ENCODE results near the gene C1orf210.

Gene C1orf210

DNA sequence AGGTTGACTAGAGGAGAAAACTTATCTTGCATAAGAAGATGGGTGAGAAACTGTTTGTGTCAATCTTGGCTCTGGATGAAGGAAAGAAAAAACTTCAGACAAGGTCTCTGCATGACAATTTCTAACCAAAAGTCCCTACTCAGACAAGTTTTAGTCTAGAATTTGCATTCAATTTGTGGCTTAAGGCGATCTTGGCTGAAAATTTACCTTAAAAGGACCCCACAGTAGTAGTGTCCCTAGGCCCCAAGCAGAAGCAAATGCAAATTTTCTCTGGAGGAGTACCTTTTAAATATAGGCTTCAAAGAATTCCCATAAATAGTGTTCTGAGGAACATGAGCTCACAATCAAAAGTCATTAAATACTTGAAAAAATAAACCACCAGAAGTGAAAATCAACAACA is 33.2 kb downstream of the C1orf210 start:
- no peak overlapping the region for H3K27ac ChIP-seq (ENCODE audit: low read depth, low read length)

GRCh38 chr1:43251024-43251423 is 34.4 kb downstream of the C1orf210 start:
- Histone ChIP-seq H3K4me1 (ENCODE audit: insufficient read depth, low read length) (no peaks in the 10 kb centered on the region), H3K27ac (ENCODE audit: low read depth, low read length) (no peak overlapping the region), H3K9ac (ENCODE audit: low read length) (no peak overlapping the region), H3K36me3 (ENCODE audit: insufficient read depth, low read length) (no peaks in the 10 kb centered on the region), H3K27me3 (ENCODE audit: control insufficient read depth in 1 of 2, insufficient read depth in 2 of 2, low read length in 2 of 2) (no peaks in the 10 kb centered on the region), H3K4me3 (ENCODE audit: low read depth in 1 of 2, low read length in 2 of 2) (no peak overlapping the region), H3K9me3 (ENCODE audit: low read length) (no peaks in the 10 kb centered on the region)

More for the DNA sequence above, 33.2 kb downstream of the C1orf210 start:
- H3K4me3 ChIP-seq (ENCODE audit: low read depth in 1 of 2, low read length in 2 of 2) = no peak overlapping the region
- no peaks in the 10 kb centered on the region for H3K27me3 ChIP-seq (ENCODE audit: control insufficient read depth in 1 of 2, insufficient read depth in 2 of 2, low read length in 2 of 2)
- H3K4me1 ChIP-seq (ENCODE audit: insufficient read depth, low read length) = no peaks in the 10 kb centered on the region
- H3K36me3 ChIP-seq (ENCODE audit: insufficient read depth, low read length) = no peaks in the 10 kb centered on the region
- H3K9me3 ChIP-seq (ENCODE audit: low read length) = no peaks in the 10 kb centered on the region
- H3K9ac ChIP-seq (ENCODE audit: low read length) = no peak overlapping the region

- no peaks in the 10 kb centered on the region for H3K9me3 ChIP-seq (ENCODE audit: low read length)
- H3K4me3 ChIP-seq (ENCODE audit: low read depth in 1 of 2, low read length in 2 of 2) = no peak overlapping the region
- no peak overlapping the region for H3K27ac ChIP-seq (ENCODE audit: low read depth, low read length)
- no peaks in the 10 kb centered on the region for H3K36me3 ChIP-seq (ENCODE audit: insufficient read depth, low read length)
- no peaks in the 10 kb centered on the region for H3K4me1 ChIP-seq (ENCODE audit: insufficient read depth, low read length)
- no peaks in the 10 kb centered on the region for H3K27me3 ChIP-seq (ENCODE audit: control insufficient read depth in 1 of 2, insufficient read depth in 2 of 2, low read length in 2 of 2)
- no peak overlapping the region for H3K9ac ChIP-seq (ENCODE audit: low read length)
These were observed 35.0 kb downstream of the C1orf210 start for GRCh38 chr1:43250351-43250761.

DNA sequence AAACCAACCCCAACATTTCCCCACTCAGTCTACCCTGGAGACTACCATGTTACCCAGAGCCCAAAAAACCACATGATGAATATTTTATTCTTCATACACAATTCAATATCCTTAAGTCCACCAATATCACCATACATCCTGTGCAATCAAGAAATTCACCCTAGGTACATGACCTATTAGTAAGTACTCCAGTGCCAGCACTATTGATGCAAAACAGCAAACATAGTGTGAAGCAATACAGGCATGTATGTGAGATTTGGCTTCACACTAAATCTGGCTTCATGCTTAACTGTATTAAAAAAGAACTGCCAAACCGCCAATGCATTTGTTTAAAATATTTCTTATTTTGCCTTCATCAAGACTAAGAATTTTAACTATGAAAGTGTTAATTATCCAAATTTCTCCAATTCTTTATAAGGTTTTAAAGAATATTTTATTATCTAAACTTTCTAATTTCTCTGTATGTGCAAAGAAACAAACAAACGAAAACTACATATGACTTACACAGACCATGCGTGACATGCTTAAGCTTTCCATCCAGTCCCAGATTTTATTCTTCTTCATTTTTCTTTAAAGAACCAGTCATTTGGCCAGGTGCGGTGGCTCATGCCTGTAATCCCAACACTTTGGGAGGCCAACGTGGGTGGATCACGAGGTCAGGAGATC is 38.0 kb downstream of the C1orf210 start:
- no peaks in the 10 kb centered on the region for H3K4me1 ChIP-seq (ENCODE audit: insufficient read depth, low read length)
- H3K9ac ChIP-seq (ENCODE audit: low read length) = no peak overlapping the region
- H3K36me3 ChIP-seq (ENCODE audit: insufficient read depth, low read length) = no peaks in the 10 kb centered on the region
- no peaks in the 10 kb centered on the region for H3K27me3 ChIP-seq (ENCODE audit: control insufficient read depth in 1 of 2, insufficient read depth in 2 of 2, low read length in 2 of 2)
- H3K9me3 ChIP-seq (ENCODE audit: low read length) = no peaks in the 10 kb centered on the region
- H3K27ac ChIP-seq (ENCODE audit: low read depth, low read length) = no peak overlapping the region
- H3K4me3 ChIP-seq (ENCODE audit: low read depth in 1 of 2, low read length in 2 of 2) = no peak overlapping the region

GRCh38 chr1:43246466-43247213 is 38.7 kb downstream of the C1orf210 start:
- Histone ChIP-seq H3K27me3 (ENCODE audit: control insufficient read depth in 1 of 2, insufficient read depth in 2 of 2, low read length in 2 of 2) (no peaks in the 10 kb centered on the region), H3K27ac (ENCODE audit: low read depth, low read length) (no peak overlapping the region), H3K9me3 (ENCODE audit: low read length) (no peaks in the 10 kb centered on the region), H3K4me3 (ENCODE audit: low read depth in 1 of 2, low read length in 2 of 2) (no peak overlapping the region), H3K9ac (ENCODE audit: low read length) (no peak overlapping the region), H3K36me3 (ENCODE audit: insufficient read depth, low read length) (no peaks in the 10 kb centered on the region), H3K4me1 (ENCODE audit: insufficient read depth, low read length) (no peaks in the 10 kb centered on the region)

- Histone ChIP-seq H3K9ac (ENCODE audit: low read length) (no peak overlapping the region), H3K9me3 (ENCODE audit: low read length) (no peaks in the 10 kb centered on the region), H3K4me1 (ENCODE audit: insufficient read depth, low read length) (no peaks in the 10 kb centered on the region), H3K27ac (ENCODE audit: low read depth, low read length) (no peak overlapping the region), H3K4me3 (ENCODE audit: low read depth in 1 of 2, low read length in 2 of 2) (no peak overlapping the region), H3K27me3 (ENCODE audit: control insufficient read depth in 1 of 2, insufficient read depth in 2 of 2, low read length in 2 of 2) (no peaks in the 10 kb centered on the region), H3K36me3 (ENCODE audit: insufficient read depth, low read length) (no peaks in the 10 kb centered on the region)
These were observed 42.1 kb downstream of the C1orf210 start for GRCh38 chr1:43243299-43243698.

- no peaks in the 10 kb centered on the region for H3K27me3 ChIP-seq (ENCODE audit: control insufficient read depth in 1 of 2, insufficient read depth in 2 of 2, low read length in 2 of 2)
- no peaks in the 10 kb centered on the region for H3K4me1 ChIP-seq (ENCODE audit: insufficient read depth, low read length)
- H3K9me3 ChIP-seq (ENCODE audit: low read length) = no peaks in the 10 kb centered on the region
- H3K27ac ChIP-seq (ENCODE audit: low read depth, low read length) = no peak overlapping the region
- no peak overlapping the region for H3K9ac ChIP-seq (ENCODE audit: low read length)
- H3K36me3 ChIP-seq (ENCODE audit: insufficient read depth, low read length) = no peaks in the 10 kb centered on the region
- no peak overlapping the region for H3K4me3 ChIP-seq (ENCODE audit: low read depth in 1 of 2, low read length in 2 of 2)
These were observed 44.0 kb downstream of the C1orf210 start for GRCh38 chr1:43241413-43241836.

DNA sequence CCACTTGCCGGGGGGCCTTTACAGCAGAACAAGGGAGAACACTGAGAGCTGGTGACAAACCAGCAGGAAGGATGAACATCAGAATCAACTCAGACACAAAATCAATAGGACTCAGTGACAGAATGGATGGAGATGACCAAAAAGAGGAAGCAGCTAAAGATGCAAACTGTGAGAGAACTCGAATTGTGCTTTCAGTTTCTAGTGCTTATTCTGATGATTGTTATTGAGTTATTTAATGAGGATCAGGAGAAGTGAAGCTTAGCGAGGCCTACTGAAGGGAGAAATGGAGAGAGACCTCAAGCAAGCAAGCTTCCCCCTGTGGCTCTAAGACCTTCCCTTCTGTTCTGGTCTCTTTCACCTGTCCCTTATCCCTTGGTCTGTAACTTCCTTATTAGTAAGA is 45.9 kb downstream of the C1orf210 start:
- Histone ChIP-seq H3K4me1 (ENCODE audit: insufficient read depth, low read length) (no peaks in the 10 kb centered on the region), H3K36me3 (ENCODE audit: insufficient read depth, low read length) (no peaks in the 10 kb centered on the region), H3K27me3 (ENCODE audit: control insufficient read depth in 1 of 2, insufficient read depth in 2 of 2, low read length in 2 of 2) (no peaks in the 10 kb centered on the region), H3K9me3 (ENCODE audit: low read length) (no peaks in the 10 kb centered on the region), H3K27ac (ENCODE audit: low read depth, low read length) (no peak overlapping the region), H3K9ac (ENCODE audit: low read length) (no peak overlapping the region), H3K4me3 (ENCODE audit: low read depth in 1 of 2, low read length in 2 of 2) (no peak overlapping the region)

DNA sequence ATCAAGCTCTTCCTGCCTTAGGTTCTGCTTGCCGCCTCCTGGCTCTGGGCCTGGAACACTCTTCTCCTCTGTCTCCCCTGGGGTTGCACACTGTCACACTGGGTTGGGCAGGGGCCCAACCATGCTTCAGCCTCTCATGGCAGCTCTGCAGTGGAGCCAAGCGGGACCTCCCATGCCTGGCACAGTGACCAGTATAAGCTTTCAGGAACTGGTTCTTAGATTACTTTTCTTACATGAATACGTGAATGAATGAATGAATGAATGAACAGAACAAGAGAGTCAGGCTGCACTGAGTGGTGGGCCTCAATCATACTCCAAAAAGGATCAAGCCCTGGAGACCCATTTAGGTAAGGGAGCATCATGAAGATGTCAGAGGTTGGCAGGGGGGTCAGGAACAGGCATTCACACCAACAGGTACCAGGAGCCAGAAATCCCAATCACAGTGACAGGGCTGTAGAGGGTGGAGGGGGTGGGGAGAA is 46.4 kb downstream of the C1orf210 start:
- no peak overlapping the region for H3K27ac ChIP-seq (ENCODE audit: low read depth, low read length)

GRCh38 chr1:43238085-43238484 is 47.3 kb downstream of the C1orf210 start:
- H3K36me3 ChIP-seq (ENCODE audit: insufficient read depth, low read length) = no peaks in the 10 kb centered on the region
- no peaks in the 10 kb centered on the region for H3K9me3 ChIP-seq (ENCODE audit: low read length)
- no peak overlapping the region for H3K27ac ChIP-seq (ENCODE audit: low read depth, low read length)
- no peaks in the 10 kb centered on the region for H3K4me1 ChIP-seq (ENCODE audit: insufficient read depth, low read length)
- H3K4me3 ChIP-seq (ENCODE audit: low read depth in 1 of 2, low read length in 2 of 2) = no peak overlapping the region
- H3K9ac ChIP-seq (ENCODE audit: low read length) = no peak overlapping the region
- H3K27me3 ChIP-seq (ENCODE audit: control insufficient read depth in 1 of 2, insufficient read depth in 2 of 2, low read length in 2 of 2) = no peaks in the 10 kb centered on the region

More for the DNA sequence above, 46.4 kb downstream of the C1orf210 start:
- Histone ChIP-seq H3K27me3 (ENCODE audit: control insufficient read depth in 1 of 2, insufficient read depth in 2 of 2, low read length in 2 of 2) (no peaks in the 10 kb centered on the region), H3K4me1 (ENCODE audit: insufficient read depth, low read length) (no peaks in the 10 kb centered on the region), H3K4me3 (ENCODE audit: low read depth in 1 of 2, low read length in 2 of 2) (no peak overlapping the region), H3K9ac (ENCODE audit: low read length) (no peak overlapping the region), H3K36me3 (ENCODE audit: insufficient read depth, low read length) (no peaks in the 10 kb centered on the region), H3K9me3 (ENCODE audit: low read length) (no peaks in the 10 kb centered on the region)

DNA sequence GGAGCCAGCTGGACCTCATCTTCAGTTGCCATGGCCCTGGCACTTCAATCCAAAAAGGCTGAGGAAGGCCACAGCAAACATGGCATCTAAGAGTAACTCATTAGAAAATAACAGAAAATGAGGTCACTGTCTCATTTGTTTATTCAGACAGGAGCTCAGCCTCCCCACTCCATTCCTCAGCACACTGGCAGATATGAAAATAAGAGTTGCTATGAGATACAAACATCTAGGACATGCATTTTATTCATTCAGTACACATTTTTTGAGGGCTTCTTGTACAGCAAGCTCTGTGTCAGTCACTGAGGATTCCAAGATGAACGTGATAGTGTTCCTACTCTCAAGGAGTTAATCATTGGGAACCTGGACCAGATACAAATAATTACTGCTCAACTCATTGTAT is 48.3 kb downstream of the C1orf210 start:
- Histone ChIP-seq H3K36me3 (ENCODE audit: insufficient read depth, low read length) (no peaks in the 10 kb centered on the region), H3K27me3 (ENCODE audit: control insufficient read depth in 1 of 2, insufficient read depth in 2 of 2, low read length in 2 of 2) (no peaks in the 10 kb centered on the region), H3K9ac (ENCODE audit: low read length) (no peak overlapping the region), H3K9me3 (ENCODE audit: low read length) (no peaks in the 10 kb centered on the region), H3K4me3 (ENCODE audit: low read depth in 1 of 2, low read length in 2 of 2) (no peak overlapping the region), H3K27ac (ENCODE audit: low read depth, low read length) (no peak overlapping the region), H3K4me1 (ENCODE audit: insufficient read depth, low read length) (no peaks in the 10 kb centered on the region)
